ENCODE measurements around the gene MALSU1. TPM values are rescaled to one million over a fixed set of nuclear protein-coding genes. Genes with fewer than 3 reads are reported as not detected.
A peak's percentile ranks its signal among the peaks of the same experiment; 100 is the strongest.

The MALSU1 gene
- total RNA-seq = 100 to 1,000 TPM in 1 of 4 donors, 10 to 100 TPM in 3; 41.4 to 107 (median 55.8) TPM

GRCh38 chr7:23298885-23299769 is at the start of gene MALSU1:
Gene MALSU1, plus strand, starts transcription at chr7:23299339. Its CDS starts 14 bp downstream, at chr7:23299353.
- 1 to 2% methylated on average over 31 to 57 of the region's 59 CpGs for WGBS, 2 donors
- Histone ChIP-seq H3K36me3 (peaks cover 0 to 27% (median 0%) of the 10 kb centered on the region in 3 donors), H3K27me3 (no peaks in the 10 kb centered on the region), H3K4me3 (peak within 1 kb of the TSS; percentile 72 to 100 (median 80)), H3K9me3 (no peaks in the 10 kb centered on the region), H3K27ac (peak within 1 kb of the TSS; percentile 86 to 92 (median 92)), H3K4me1 (peaks cover 0 to 56% (median 14%) of the 10 kb centered on the region in 4 donors)
- DNase-seq (ENCODE audit: low spot score in 2 of 2) = peak; percentile 96 to 97
- TF ChIP-seq EP300 (IDR thresholded peaks at IDR 0.05) (peak; percentile 60 to 98), POLR2A (IDR thresholded peaks at IDR 0.05) (peak; percentile 83 to 92), CTCF (IDR thresholded peaks at IDR 0.05) (peak in 2 of 5 experiments; percentile 16 to 28)

GRCh38 chr7:23249486-23249885 is 49.7 kb upstream of the MALSU1 start:
- no peak overlapping the region for H3K27ac ChIP-seq
- H3K27me3 ChIP-seq = no peaks in the 10 kb centered on the region
- TF ChIP-seq POLR2A (IDR thresholded peaks at IDR 0.05) (no peak), CTCF (IDR thresholded peaks at IDR 0.05) (no peak), EP300 (IDR thresholded peaks at IDR 0.05) (no peak)
- H3K9me3 ChIP-seq = peaks cover 0 to 5% (median 0%) of the 10 kb centered on the region in 4 donors
- peaks cover 0 to 27% (median 0%) of the 10 kb centered on the region in 4 donors for H3K4me1 ChIP-seq
- H3K36me3 ChIP-seq = peaks cover 0 to 4% (median 0%) of the 10 kb centered on the region in 3 donors
- DNase-seq (ENCODE audit: low spot score in 2 of 2) = no peak
- no peak overlapping the region for H3K4me3 ChIP-seq

- H3K36me3 ChIP-seq = peaks cover 0 to 39% (median 0%) of the 10 kb centered on the region in 3 donors
- TF ChIP-seq EP300 (IDR thresholded peaks at IDR 0.05) = no peak
- TF ChIP-seq CTCF (IDR thresholded peaks at IDR 0.05) = no peak
- TF ChIP-seq POLR2A (IDR thresholded peaks at IDR 0.05) = no peak
- no peaks in the 10 kb centered on the region for H3K4me1 ChIP-seq
- H3K9me3 ChIP-seq = peaks cover 0 to 5% (median 0%) of the 10 kb centered on the region in 4 donors
- no peak overlapping the region for H3K27ac ChIP-seq
- no peak for DNase-seq (ENCODE audit: low spot score in 2 of 2)
- 84 to 90% methylated on average over 7 of the region's 7 CpGs for WGBS, 2 donors
- no peak overlapping the region for H3K4me3 ChIP-seq
- no peaks in the 10 kb centered on the region for H3K27me3 ChIP-seq
Observed at GRCh38 chr7:23254051-23254681, 45.0 kb upstream of the MALSU1 start.

GRCh38 chr7:23256731-23257130 is 42.4 kb upstream of the MALSU1 start:
- Histone ChIP-seq H3K36me3 (peaks cover 0 to 55% (median 0%) of the 10 kb centered on the region in 3 donors), H3K4me3 (no peak overlapping the region), H3K27me3 (no peaks in the 10 kb centered on the region), H3K27ac (no peak overlapping the region), H3K4me1 (no peaks in the 10 kb centered on the region), H3K9me3 (no peaks in the 10 kb centered on the region)
- DNase-seq (ENCODE audit: low spot score in 2 of 2) = no peak
- WGBS, 2 donors = 84 to 87% methylated on average over 7 of the region's 7 CpGs
- TF ChIP-seq POLR2A (IDR thresholded peaks at IDR 0.05) = no peak
- no peak for TF ChIP-seq CTCF (IDR thresholded peaks at IDR 0.05)
- TF ChIP-seq EP300 (IDR thresholded peaks at IDR 0.05) = no peak

- H3K27me3 ChIP-seq = no peaks in the 10 kb centered on the region
- WGBS, 2 donors = 71 to 75% methylated on average over 10 of the region's 10 CpGs
- H3K36me3 ChIP-seq = peaks cover 0 to 46% (median 0%) of the 10 kb centered on the region in 3 donors
- no peaks in the 10 kb centered on the region for H3K4me1 ChIP-seq
- no peak for TF ChIP-seq CTCF (IDR thresholded peaks at IDR 0.05)
- TF ChIP-seq EP300 (IDR thresholded peaks at IDR 0.05) = no peak
- TF ChIP-seq POLR2A (IDR thresholded peaks at IDR 0.05) = no peak
- DNase-seq (ENCODE audit: low spot score in 2 of 2) = no peak
- H3K27ac ChIP-seq = no peak overlapping the region
- H3K9me3 ChIP-seq = no peaks in the 10 kb centered on the region
- no peak overlapping the region for H3K4me3 ChIP-seq
Observed at GRCh38 chr7:23260371-23260770, 38.8 kb upstream of the MALSU1 start.
